Measurements from ENCODE around the gene NLE1.

DNA sequence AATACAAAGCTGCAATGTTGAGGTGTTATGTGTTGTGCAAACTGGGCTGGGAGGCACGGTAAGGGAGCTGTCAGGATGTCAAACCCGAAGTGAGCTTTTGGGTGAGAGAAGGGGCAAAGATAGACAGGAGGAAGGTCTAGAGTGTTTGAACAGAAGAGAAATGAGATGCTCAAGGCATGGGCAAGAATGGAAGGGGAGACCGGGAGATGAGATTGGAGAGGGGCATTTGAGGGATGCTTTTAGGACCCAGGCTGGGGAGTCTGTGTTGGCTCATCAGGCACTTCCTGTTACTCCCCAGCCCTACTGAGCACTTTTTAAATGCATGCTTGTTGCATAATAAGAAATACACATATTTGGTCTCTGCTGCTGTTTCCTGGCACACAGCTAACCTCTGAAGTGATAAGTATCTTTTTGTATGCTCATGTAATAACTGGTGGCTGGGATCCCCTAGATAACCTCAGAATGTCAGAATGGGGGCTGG lies 19.2 kb upstream of the NLE1 start:
- TF ChIP-seq, protein P1, sequence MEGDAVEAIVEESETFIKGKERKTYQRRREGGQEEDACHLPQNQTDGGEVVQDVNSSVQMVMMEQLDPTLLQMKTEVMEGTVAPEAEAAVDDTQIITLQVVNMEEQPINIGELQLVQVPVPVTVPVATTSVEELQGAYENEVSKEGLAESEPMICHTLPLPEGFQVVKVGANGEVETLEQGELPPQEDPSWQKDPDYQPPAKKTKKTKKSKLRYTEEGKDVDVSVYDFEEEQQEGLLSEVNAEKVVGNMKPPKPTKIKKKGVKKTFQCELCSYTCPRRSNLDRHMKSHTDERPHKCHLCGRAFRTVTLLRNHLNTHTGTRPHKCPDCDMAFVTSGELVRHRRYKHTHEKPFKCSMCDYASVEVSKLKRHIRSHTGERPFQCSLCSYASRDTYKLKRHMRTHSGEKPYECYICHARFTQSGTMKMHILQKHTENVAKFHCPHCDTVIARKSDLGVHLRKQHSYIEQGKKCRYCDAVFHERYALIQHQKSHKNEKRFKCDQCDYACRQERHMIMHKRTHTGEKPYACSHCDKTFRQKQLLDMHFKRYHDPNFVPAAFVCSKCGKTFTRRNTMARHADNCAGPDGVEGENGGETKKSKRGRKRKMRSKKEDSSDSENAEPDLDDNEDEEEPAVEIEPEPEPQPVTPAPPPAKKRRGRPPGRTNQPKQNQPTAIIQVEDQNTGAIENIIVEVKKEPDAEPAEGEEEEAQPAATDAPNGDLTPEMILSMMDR (conservative IDR thresholded peaks at IDR 0.05; ENCODE audit: low read length), result no peak
- TF ChIP-seq EZH2phosphoT487 (IDR thresholded peaks at IDR 0.05; ENCODE audit: borderline replicate concordance, low read depth, low read length), result no peak

Data from OCI-LY7 (cell line).